C4-2B (cell line): Measurements from ENCODE around the gene KAT6B.

ENCODE experiments used
- CTCF ChIP-seq: fragments of 450-650 bp; conservative IDR thresholded peaks from 2 replicates; pipeline ENCODE4 v1.5.1; 2017; ENCODE audit warnings: mild to moderate bottlenecking
- ZFX ChIP-seq: fragments of 450-650 bp; IDR thresholded peaks from 2 replicates; pipeline ENCODE4 v1.6.1; 2017

GRCh38 chr10:74898201-74898976 is 72.0 kb downstream of the KAT6B start:
- TF ChIP-seq CTCF (no peak), ZFX (no peak)
